ENCODE results near the gene PCYOX1L. TPM values are rescaled to one million over a fixed set of nuclear protein-coding genes. Genes with fewer than 3 reads are reported as not detected.

The PCYOX1L gene
- total and polyA plus RNA-seq, 2 experiments from 2014 or later, result 6.7 to 14.7 TPM

DNA sequence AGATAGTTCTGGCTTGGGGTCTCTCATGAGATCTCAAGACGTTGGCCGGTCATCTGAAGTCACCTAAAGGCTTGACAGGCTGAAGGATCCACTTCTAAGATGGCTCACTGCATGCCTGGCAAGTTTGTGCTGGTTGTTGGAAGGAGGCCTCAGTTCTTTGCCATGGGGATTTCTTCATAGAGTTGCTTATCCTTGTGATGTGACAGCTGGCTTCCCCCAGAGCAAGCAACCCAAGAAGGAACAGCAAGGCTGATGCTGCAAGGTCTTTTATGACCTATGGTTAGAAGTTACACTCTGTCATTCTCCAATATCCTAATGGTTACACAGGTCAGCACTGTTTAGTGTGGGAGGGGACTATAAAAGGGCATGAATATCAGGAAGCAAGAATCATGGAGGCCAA, 33.2 kb upstream of the PCYOX1L start:
- H4K20me1 ChIP-seq (replicated peaks; ENCODE audit: insufficient read depth), result no peaks in the 10 kb centered on the region
- Mint-ChIP-seq H3K27ac (peak overlapping the region; percentile 24; the same call in 1 of the 2 replicates), H3K9me3 (no peaks in the 10 kb centered on the region), H3K4me3 (no peak overlapping the region), H3K27me3 (ENCODE audit: insufficient read depth, low read depth, poor library complexity) (no peaks in the 10 kb centered on the region), H3K4me1 (peaks cover 8% of the 10 kb centered on the region), H3K36me3 (ENCODE audit: low read depth) (no peaks in the 10 kb centered on the region)
- no peak overlapping the region for H3K27ac ChIP-seq (ENCODE audit: low read depth)
- no peaks in the 10 kb centered on the region for H3F3A ChIP-seq (replicated peaks; ENCODE audit: low read depth)
- H3K36me3 ChIP-seq (ENCODE audit: insufficient read depth), result no peaks in the 10 kb centered on the region
- no peak overlapping the region for H3K4me2 ChIP-seq
- H3K4me1 ChIP-seq (ENCODE audit: insufficient read depth), result no peaks in the 10 kb centered on the region
- TF ChIP-seq CREB1 (CRISPR knock-in tag; IDR thresholded peaks at IDR 0.05; ENCODE audit: low read depth) (no peak), STAT1 (IDR thresholded peaks at IDR 0.05; ENCODE audit: unreplicated experiment) (no peak), POLR2AphosphoS5 (IDR thresholded peaks at IDR 0.05; ENCODE audit: low read depth) (no peak), ZNF331 (CRISPR knock-in tag; IDR thresholded peaks at IDR 0.05; ENCODE audit: low read depth) (no peak), EZH2phosphoT487 (IDR thresholded peaks at IDR 0.05; ENCODE audit: unreplicated experiment) (no peak), NANOG (IDR thresholded peaks at IDR 0.05; ENCODE audit: borderline replicate concordance) (no peak), JUNB (IDR thresholded peaks at IDR 0.05; ENCODE audit: unreplicated experiment) (no peak), ZNF114 (CRISPR knock-in tag; IDR thresholded peaks at IDR 0.05) (no peak), EZH2 (IDR thresholded peaks at IDR 0.05; ENCODE audit: low read depth, unreplicated experiment) (no peak)
- TF ChIP-seq, protein P1, sequence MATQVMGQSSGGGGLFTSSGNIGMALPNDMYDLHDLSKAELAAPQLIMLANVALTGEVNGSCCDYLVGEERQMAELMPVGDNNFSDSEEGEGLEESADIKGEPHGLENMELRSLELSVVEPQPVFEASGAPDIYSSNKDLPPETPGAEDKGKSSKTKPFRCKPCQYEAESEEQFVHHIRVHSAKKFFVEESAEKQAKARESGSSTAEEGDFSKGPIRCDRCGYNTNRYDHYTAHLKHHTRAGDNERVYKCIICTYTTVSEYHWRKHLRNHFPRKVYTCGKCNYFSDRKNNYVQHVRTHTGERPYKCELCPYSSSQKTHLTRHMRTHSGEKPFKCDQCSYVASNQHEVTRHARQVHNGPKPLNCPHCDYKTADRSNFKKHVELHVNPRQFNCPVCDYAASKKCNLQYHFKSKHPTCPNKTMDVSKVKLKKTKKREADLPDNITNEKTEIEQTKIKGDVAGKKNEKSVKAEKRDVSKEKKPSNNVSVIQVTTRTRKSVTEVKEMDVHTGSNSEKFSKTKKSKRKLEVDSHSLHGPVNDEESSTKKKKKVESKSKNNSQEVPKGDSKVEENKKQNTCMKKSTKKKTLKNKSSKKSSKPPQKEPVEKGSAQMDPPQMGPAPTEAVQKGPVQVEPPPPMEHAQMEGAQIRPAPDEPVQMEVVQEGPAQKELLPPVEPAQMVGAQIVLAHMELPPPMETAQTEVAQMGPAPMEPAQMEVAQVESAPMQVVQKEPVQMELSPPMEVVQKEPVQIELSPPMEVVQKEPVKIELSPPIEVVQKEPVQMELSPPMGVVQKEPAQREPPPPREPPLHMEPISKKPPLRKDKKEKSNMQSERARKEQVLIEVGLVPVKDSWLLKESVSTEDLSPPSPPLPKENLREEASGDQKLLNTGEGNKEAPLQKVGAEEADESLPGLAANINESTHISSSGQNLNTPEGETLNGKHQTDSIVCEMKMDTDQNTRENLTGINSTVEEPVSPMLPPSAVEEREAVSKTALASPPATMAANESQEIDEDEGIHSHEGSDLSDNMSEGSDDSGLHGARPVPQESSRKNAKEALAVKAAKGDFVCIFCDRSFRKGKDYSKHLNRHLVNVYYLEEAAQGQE (IDR thresholded peaks at IDR 0.05; ENCODE audit: unreplicated experiment), result no peak
- TF ChIP-seq, protein P2, sequence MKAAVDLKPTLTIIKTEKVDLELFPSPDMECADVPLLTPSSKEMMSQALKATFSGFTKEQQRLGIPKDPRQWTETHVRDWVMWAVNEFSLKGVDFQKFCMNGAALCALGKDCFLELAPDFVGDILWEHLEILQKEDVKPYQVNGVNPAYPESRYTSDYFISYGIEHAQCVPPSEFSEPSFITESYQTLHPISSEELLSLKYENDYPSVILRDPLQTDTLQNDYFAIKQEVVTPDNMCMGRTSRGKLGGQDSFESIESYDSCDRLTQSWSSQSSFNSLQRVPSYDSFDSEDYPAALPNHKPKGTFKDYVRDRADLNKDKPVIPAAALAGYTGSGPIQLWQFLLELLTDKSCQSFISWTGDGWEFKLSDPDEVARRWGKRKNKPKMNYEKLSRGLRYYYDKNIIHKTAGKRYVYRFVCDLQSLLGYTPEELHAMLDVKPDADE (IDR thresholded peaks at IDR 0.05), result no peak
- TF ChIP-seq, protein P3, sequence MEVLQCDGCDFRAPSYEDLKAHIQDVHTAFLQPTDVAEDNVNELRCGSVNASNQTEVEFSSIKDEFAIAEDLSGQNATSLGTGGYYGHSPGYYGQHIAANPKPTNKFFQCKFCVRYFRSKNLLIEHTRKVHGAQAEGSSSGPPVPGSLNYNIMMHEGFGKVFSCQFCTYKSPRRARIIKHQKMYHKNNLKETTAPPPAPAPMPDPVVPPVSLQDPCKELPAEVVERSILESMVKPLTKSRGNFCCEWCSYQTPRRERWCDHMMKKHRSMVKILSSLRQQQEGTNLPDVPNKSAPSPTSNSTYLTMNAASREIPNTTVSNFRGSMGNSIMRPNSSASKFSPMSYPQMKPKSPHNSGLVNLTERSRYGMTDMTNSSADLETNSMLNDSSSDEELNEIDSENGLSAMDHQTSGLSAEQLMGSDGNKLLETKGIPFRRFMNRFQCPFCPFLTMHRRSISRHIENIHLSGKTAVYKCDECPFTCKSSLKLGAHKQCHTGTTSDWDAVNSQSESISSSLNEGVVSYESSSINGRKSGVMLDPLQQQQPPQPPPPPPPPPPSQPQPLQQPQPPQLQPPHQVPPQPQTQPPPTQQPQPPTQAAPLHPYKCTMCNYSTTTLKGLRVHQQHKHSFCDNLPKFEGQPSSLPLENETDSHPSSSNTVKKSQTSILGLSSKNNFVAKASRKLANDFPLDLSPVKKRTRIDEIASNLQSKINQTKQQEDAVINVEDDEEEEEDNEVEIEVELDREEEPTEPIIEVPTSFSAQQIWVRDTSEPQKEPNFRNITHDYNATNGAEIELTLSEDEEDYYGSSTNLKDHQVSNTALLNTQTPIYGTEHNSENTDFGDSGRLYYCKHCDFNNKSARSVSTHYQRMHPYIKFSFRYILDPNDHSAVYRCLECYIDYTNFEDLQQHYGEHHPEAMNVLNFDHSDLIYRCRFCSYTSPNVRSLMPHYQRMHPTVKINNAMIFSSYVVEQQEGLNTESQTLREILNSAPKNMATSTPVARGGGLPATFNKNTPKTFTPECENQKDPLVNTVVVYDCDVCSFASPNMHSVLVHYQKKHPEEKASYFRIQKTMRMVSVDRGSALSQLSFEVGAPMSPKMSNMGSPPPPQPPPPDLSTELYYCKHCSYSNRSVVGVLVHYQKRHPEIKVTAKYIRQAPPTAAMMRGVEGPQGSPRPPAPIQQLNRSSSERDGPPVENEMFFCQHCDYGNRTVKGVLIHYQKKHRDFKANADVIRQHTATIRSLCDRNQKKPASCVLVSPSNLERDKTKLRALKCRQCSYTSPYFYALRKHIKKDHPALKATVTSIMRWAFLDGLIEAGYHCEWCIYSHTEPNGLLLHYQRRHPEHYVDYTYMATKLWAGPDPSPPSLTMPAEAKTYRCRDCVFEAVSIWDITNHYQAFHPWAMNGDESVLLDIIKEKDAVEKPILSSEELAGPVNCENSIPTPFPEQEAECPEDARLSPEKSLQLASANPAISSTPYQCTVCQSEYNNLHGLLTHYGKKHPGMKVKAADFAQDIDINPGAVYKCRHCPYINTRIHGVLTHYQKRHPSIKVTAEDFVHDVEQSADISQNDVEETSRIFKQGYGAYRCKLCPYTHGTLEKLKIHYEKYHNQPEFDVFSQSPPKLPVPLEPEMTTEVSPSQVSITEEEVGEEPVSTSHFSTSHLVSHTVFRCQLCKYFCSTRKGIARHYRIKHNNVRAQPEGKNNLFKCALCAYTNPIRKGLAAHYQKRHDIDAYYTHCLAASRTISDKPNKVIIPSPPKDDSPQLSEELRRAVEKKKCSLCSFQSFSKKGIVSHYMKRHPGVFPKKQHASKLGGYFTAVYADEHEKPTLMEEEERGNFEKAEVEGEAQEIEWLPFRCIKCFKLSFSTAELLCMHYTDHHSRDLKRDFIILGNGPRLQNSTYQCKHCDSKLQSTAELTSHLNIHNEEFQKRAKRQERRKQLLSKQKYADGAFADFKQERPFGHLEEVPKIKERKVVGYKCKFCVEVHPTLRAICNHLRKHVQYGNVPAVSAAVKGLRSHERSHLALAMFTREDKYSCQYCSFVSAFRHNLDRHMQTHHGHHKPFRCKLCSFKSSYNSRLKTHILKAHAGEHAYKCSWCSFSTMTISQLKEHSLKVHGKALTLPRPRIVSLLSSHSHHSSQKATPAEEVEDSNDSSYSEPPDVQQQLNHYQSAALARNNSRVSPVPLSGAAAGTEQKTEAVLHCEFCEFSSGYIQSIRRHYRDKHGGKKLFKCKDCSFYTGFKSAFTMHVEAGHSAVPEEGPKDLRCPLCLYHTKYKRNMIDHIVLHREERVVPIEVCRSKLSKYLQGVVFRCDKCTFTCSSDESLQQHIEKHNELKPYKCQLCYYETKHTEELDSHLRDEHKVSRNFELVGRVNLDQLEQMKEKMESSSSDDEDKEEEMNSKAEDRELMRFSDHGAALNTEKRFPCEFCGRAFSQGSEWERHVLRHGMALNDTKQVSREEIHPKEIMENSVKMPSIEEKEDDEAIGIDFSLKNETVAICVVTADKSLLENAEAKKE (CRISPR knock-in tag; IDR thresholded peaks at IDR 0.05), result no peak
- TF ChIP-seq, protein P4, sequence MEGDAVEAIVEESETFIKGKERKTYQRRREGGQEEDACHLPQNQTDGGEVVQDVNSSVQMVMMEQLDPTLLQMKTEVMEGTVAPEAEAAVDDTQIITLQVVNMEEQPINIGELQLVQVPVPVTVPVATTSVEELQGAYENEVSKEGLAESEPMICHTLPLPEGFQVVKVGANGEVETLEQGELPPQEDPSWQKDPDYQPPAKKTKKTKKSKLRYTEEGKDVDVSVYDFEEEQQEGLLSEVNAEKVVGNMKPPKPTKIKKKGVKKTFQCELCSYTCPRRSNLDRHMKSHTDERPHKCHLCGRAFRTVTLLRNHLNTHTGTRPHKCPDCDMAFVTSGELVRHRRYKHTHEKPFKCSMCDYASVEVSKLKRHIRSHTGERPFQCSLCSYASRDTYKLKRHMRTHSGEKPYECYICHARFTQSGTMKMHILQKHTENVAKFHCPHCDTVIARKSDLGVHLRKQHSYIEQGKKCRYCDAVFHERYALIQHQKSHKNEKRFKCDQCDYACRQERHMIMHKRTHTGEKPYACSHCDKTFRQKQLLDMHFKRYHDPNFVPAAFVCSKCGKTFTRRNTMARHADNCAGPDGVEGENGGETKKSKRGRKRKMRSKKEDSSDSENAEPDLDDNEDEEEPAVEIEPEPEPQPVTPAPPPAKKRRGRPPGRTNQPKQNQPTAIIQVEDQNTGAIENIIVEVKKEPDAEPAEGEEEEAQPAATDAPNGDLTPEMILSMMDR (conservative IDR thresholded peaks at IDR 0.05; ENCODE audit: low read depth in 2 of 2), result no peak
- no peak overlapping the region for H2AFZ ChIP-seq
- DNase-seq (ENCODE audit: low spot score) (no peak), ATAC-seq (no peak)
- H3K79me2 ChIP-seq (replicated peaks; ENCODE audit: insufficient read depth), result no peaks in the 10 kb centered on the region
- no peaks in the 10 kb centered on the region for H3K27me3 ChIP-seq (ENCODE audit: insufficient read depth)
- H3K4me3 ChIP-seq, result no peak overlapping the region
- no peaks in the 10 kb centered on the region for H3K9me2 ChIP-seq (ENCODE audit: insufficient read depth)

All from GM23338 (cell line).